ENCODE measurements around the gene C11orf24.
A peak's percentile ranks its signal among the peaks of the same experiment; 100 is the strongest.
"Not testable (repeated sequence)": the region's sequence is repeated elsewhere in the genome, so short reads cannot be mapped to it uniquely, and the experiment has no call there.

The C11orf24 gene

GRCh38 chr11:68300076-68300830 lies 28.5 kb upstream of the C11orf24 start:
- Histone ChIP-seq H3K4me3 (ENCODE audit: low read length, poor library complexity, severe bottlenecking) (no peak overlapping the region), H3K79me2 (ENCODE audit: insufficient read depth, low read length) (no peaks in the 10 kb centered on the region), H3K9me2 (replicated peaks; ENCODE audit: low read depth, low read length) (no peaks in the 10 kb centered on the region), H3K36me3 (ENCODE audit: insufficient read depth, low read length) (no peaks in the 10 kb centered on the region), H3K9ac (ENCODE audit: low read depth, low read length, poor library complexity, severe bottlenecking) (no peak overlapping the region), H3K4me2 (ENCODE audit: low read depth, low read length, poor library complexity, severe bottlenecking) (no peak overlapping the region), H3F3A (ENCODE audit: low read depth) (no peaks in the 10 kb centered on the region), H3K4me1 (ENCODE audit: insufficient read depth, low read length, poor library complexity, severe bottlenecking) (no peaks in the 10 kb centered on the region), H4K20me1 (ENCODE audit: insufficient read depth, low read length, poor library complexity, severe bottlenecking) (no peaks in the 10 kb centered on the region), H3K27me3 (ENCODE audit: insufficient read depth, low read length, poor library complexity, severe bottlenecking) (no peaks in the 10 kb centered on the region), H2AFZ (ENCODE audit: low read length) (no peak overlapping the region), H3K9me3 (ENCODE audit: insufficient read depth, low read depth, low read length) (peaks cover 4% of the 10 kb centered on the region; the same call in 1 of the 2 replicates)
- TF ChIP-seq, protein P1, sequence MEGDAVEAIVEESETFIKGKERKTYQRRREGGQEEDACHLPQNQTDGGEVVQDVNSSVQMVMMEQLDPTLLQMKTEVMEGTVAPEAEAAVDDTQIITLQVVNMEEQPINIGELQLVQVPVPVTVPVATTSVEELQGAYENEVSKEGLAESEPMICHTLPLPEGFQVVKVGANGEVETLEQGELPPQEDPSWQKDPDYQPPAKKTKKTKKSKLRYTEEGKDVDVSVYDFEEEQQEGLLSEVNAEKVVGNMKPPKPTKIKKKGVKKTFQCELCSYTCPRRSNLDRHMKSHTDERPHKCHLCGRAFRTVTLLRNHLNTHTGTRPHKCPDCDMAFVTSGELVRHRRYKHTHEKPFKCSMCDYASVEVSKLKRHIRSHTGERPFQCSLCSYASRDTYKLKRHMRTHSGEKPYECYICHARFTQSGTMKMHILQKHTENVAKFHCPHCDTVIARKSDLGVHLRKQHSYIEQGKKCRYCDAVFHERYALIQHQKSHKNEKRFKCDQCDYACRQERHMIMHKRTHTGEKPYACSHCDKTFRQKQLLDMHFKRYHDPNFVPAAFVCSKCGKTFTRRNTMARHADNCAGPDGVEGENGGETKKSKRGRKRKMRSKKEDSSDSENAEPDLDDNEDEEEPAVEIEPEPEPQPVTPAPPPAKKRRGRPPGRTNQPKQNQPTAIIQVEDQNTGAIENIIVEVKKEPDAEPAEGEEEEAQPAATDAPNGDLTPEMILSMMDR (conservative IDR thresholded peaks at IDR 0.05; ENCODE audit: low read length): peak; percentile 28
- no peak for TF ChIP-seq EZH2phosphoT487 (IDR thresholded peaks at IDR 0.05; ENCODE audit: borderline replicate concordance)

GRCh38 chr11:68299517-68299879 lies 27.7 kb upstream of the C11orf24 start:
- not testable (repeated sequence) for H4K20me1 ChIP-seq (ENCODE audit: insufficient read depth, low read length, poor library complexity, severe bottlenecking); H3K79me2 ChIP-seq (ENCODE audit: insufficient read depth, low read length); H3K9me2 ChIP-seq (replicated peaks; ENCODE audit: low read depth, low read length); H2AFZ ChIP-seq (ENCODE audit: low read length); H3K9ac ChIP-seq (ENCODE audit: low read depth, low read length, poor library complexity, severe bottlenecking); H3K4me1 ChIP-seq (ENCODE audit: insufficient read depth, low read length, poor library complexity, severe bottlenecking); H3K9me3 ChIP-seq (ENCODE audit: insufficient read depth, low read depth, low read length); H3F3A ChIP-seq (ENCODE audit: low read depth); H3K4me3 ChIP-seq (ENCODE audit: low read length, poor library complexity, severe bottlenecking); H3K27me3 ChIP-seq (ENCODE audit: insufficient read depth, low read length, poor library complexity, severe bottlenecking); H3K36me3 ChIP-seq (ENCODE audit: insufficient read depth, low read length); H3K4me2 ChIP-seq (ENCODE audit: low read depth, low read length, poor library complexity, severe bottlenecking)

DNA sequence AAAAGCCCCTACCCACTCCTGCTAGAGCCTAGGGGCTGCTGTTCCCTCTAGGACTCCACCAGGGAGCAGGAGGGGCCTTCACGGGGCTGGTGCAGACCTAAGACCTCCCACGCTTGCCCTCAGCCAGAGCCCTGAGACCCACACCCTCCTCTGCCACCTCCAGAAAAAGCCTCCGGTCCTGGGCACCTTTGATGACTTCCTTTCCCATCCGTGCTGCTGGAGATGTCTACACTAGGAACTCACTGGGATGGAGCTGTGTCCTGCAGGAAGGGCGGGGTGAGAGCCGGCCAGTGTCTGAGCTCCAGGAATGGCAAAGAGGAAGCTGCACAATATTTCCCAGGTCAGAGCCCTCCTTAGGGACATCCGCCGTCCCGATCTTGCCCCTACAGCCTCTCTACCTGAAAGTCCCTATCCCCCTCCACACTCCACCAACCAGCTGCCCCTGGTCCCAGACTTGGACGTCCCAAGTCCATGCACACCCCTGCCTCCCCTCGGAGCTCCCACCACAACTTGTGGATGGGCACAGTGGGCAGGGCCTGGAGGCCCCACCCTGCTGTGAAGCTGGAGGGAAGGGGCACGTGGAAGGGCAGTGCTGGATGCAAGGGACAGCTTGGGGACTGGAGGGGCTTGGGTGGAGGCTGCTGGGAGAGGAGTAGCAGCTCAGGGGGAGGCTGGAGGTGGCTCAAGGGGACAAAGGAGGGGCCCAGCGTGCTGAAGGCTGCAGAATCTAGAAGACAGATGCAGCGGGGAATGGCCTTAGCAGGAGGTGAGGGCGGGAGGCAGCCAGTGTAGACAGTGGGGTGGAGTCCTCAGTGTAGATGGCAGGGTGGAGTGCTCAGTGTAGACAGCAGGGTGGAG lies 27.1 kb upstream of the C11orf24 start:
- no peak for TF ChIP-seq EZH2phosphoT487 (IDR thresholded peaks at IDR 0.05; ENCODE audit: borderline replicate concordance)
- TF ChIP-seq, protein P1 (conservative IDR thresholded peaks at IDR 0.05; ENCODE audit: low read length): no peak

More for the DNA sequence above, 27.1 kb upstream of the C11orf24 start:
- Histone ChIP-seq H3K79me2 (ENCODE audit: insufficient read depth, low read length) (no peaks in the 10 kb centered on the region), H4K20me1 (ENCODE audit: insufficient read depth, low read length, poor library complexity, severe bottlenecking) (no peaks in the 10 kb centered on the region), H3K27me3 (ENCODE audit: insufficient read depth, low read length, poor library complexity, severe bottlenecking) (no peaks in the 10 kb centered on the region), H3K4me1 (ENCODE audit: insufficient read depth, low read length, poor library complexity, severe bottlenecking) (no peaks in the 10 kb centered on the region), H3K9ac (ENCODE audit: low read depth, low read length, poor library complexity, severe bottlenecking) (no peak overlapping the region), H3F3A (ENCODE audit: low read depth) (no peaks in the 10 kb centered on the region), H3K9me3 (ENCODE audit: insufficient read depth, low read depth, low read length) (peaks cover 1% of the 10 kb centered on the region; the same call in 1 of the 2 replicates), H3K4me2 (ENCODE audit: low read depth, low read length, poor library complexity, severe bottlenecking) (no peak overlapping the region), H2AFZ (ENCODE audit: low read length) (no peak overlapping the region), H3K9me2 (replicated peaks; ENCODE audit: low read depth, low read length) (no peaks in the 10 kb centered on the region), H3K4me3 (ENCODE audit: low read length, poor library complexity, severe bottlenecking) (no peak overlapping the region), H3K36me3 (ENCODE audit: insufficient read depth, low read length) (no peaks in the 10 kb centered on the region)

Data from Loucy (cell line).